ENCODE data around the gene IFITM10.

IFITM10 gene

GRCh38 chr11:1750840-1751530 is 590 bp upstream of the IFITM10 start:
- DNase-seq, result no peak

- DNase-seq, result no peak
These were observed 722 bp downstream of the IFITM10 start for GRCh38 chr11:1749395-1750351.

GRCh38 chr11:1748636-1749394 is 1.6 kb downstream of the IFITM10 start:
- DNase-seq, result no peak

- no peak for DNase-seq
These were observed 2.4 kb downstream of the IFITM10 start for GRCh38 chr11:1747753-1748635.

- no peak for DNase-seq
These were observed 3.2 kb downstream of the IFITM10 start for GRCh38 chr11:1746956-1747752.

- DNase-seq, result no peak
These were observed 3.9 kb downstream of the IFITM10 start for GRCh38 chr11:1746511-1746931.

- DNase-seq, result no peak
These were observed 4.6 kb downstream of the IFITM10 start for GRCh38 chr11:1745701-1746320.

GRCh38 chr11:1744891-1745700 is 5.3 kb downstream of the IFITM10 start:
- DNase-seq, result no peak

- DNase-seq, result no peak
These were observed 6.1 kb downstream of the IFITM10 start for GRCh38 chr11:1744137-1744886.

GRCh38 chr11:1743585-1744136 is 6.7 kb downstream of the IFITM10 start:
- DNase-seq, result no peak

GRCh38 chr11:1742869-1743584 is 7.4 kb downstream of the IFITM10 start:
- no peak for DNase-seq

- DNase-seq, result no peak
These were observed 8.0 kb downstream of the IFITM10 start for GRCh38 chr11:1742371-1742770.

- no peak for DNase-seq
These were observed 8.7 kb downstream of the IFITM10 start for GRCh38 chr11:1741741-1742140.

GRCh38 chr11:1740786-1741530 is 9.4 kb downstream of the IFITM10 start:
- no peak for DNase-seq

- DNase-seq, result no peak
These were observed 10.8 kb downstream of the IFITM10 start for GRCh38 chr11:1739576-1739975.

- no peak for DNase-seq
These were observed 12.0 kb downstream of the IFITM10 start for GRCh38 chr11:1738380-1738779.

- DNase-seq, result no peak
These were observed 13.2 kb downstream of the IFITM10 start for GRCh38 chr11:1737080-1737757.

All from right forelimb (tissue), 1 donor.